K562 (cell line): ENCODE results near the gene IPCEF1. TPM values are rescaled to one million over a fixed set of nuclear protein-coding genes. Genes with fewer than 3 reads are reported as not detected.

Experiments used
- ETS1 ChIP-seq: conservative IDR thresholded peaks from 2 replicates; pipeline ENCODE4 v1.6.1; 2011; ENCODE audit warnings: low read depth, mild to moderate bottlenecking, low read length; ENCODE audit not compliant: control insufficient read depth
- ETV5 ChIP-seq: sonication (generic); formaldehyde crosslinking; IDR thresholded peaks from 2 replicates; pipeline ENCODE4 v1.4.0; 2020; ENCODE audit warnings: low read depth, mild to moderate bottlenecking, missing genetic modification reagents
- FOXK1 ChIP-seq: sonication (generic); formaldehyde crosslinking; IDR thresholded peaks from 2 replicates; pipeline ENCODE4 v1.8.0; 2022; ENCODE audit warnings: missing genetic modification reagents, mild to moderate bottlenecking, borderline replicate concordance
- KDM4B ChIP-seq, 2 experiments: fragments of 450-650 bp in 1 of 2; sonication (generic) in 1 of 2; IDR thresholded peaks; 2 replicates each; pipeline ENCODE4 v1.6.1; 2016 to 2017; ENCODE audit warnings: borderline replicate concordance in 2 of 2, antibody characterized with exemption in 1 of 2, low read depth in 1 of 2, mild to moderate bottlenecking in 1 of 2
- NR4A1 ChIP-seq, 2 experiments: fragments of 250-450 bp in 1 of 2; fragments of 450-650 bp in 1 of 2; sonication (Bioruptor Pico) in 1 of 2; IDR thresholded peaks; 2 replicates each; pipeline versions ENCODE4 v1.4.0 to v1.6.1; 2016 to 2020; ENCODE audit warnings: mild to moderate bottlenecking in 2 of 2, missing compliant biosample characterization in 1 of 2, missing genetic modification characterization in 1 of 2, moderate library complexity in 1 of 2
- NRF1 ChIP-seq, 2 experiments: fragments of 450-650 bp; IDR thresholded peaks in 1 of 2; conservative IDR thresholded peaks in 1 of 2; 2 replicates each; pipeline ENCODE4 v1.6.1; 2014; ENCODE audit warnings: mild to moderate bottlenecking in 2 of 2
- RAD51 ChIP-seq: fragments of 450-650 bp; IDR thresholded peaks from 2 replicates; pipeline ENCODE4 v1.7.1; 2016; ENCODE audit warnings: low read depth, mild to moderate bottlenecking, borderline replicate concordance
- SMARCC2 ChIP-seq: fragments of 450-650 bp; IDR thresholded peaks from 2 replicates; pipeline ENCODE4 v1.6.1; 2017; ENCODE audit warnings: antibody characterized with exemption, moderate library complexity, mild to moderate bottlenecking, low read depth
- ZNF232 ChIP-seq: sonication (generic); formaldehyde crosslinking; IDR thresholded peaks from 2 replicates; pipeline ENCODE4 v1.8.0; 2022; ENCODE audit warnings: mild to moderate bottlenecking, missing genetic modification reagents
- ZNF280B ChIP-seq: fragments of 250-450 bp; sonication (Bioruptor Pico); IDR thresholded peaks from 2 replicates; pipeline ENCODE4 v1.5.1; 2021; ENCODE audit warnings: mild to moderate bottlenecking
- polyA plus RNA-seq, 8 experiments: library from polyadenylated mRNA; depleted of rRNA in 4 of 8; stranded (reverse) in 5 of 8; unstranded in 3 of 8; fragments of >200 nt; fragmentation: Nextera tagmentation in 2 of 8; fragmentation: Illumina TruSeq in 1 of 8; extraction: Ambion mirVana in 2 of 8; extraction: Trizol in 1 of 8; gene quantifications; 2 replicates each; pipeline versions ENCODE4 v1.2.1 to v1.2.3, GENCODE V29; 2011 to 2014; ENCODE audit warnings: inconsistent platforms in 1 of 8, missing spikeins in 1 of 8
- total RNA-seq, 7 experiments: library from RNA; depleted of rRNA in 6 of 7; stranded (reverse); fragments of >200 nt in 6 of 7; fragmentation: Illumina TruSeq in 2 of 7; extraction: Trizol in 2 of 7; gene quantifications; 2 replicates each; pipeline versions ENCODE4 v1.2.1 to v1.2.3, GENCODE V29; 2011 to 2021; ENCODE audit warnings: low replicate concordance in 1 of 7

Gene IPCEF1
- total and polyA plus RNA-seq, 9 of the 15 experiments (the other 6 are each of a cell fraction or from before 2014, with no cell fraction given): 0.14 to 0.18 TPM; not detected in 7

- TF ChIP-seq KDM4B (IDR thresholded peaks at IDR 0.05; ENCODE audit: borderline replicate concordance in 2 of 2, low read depth in 1 of 2) (no peak), ETS1 (no peak), NRF1 (conservative IDR thresholded peaks at IDR 0.05 in 1 of 2, IDR thresholded peaks at IDR 0.05 in 1 of 2) (no peak), RAD51 (no peak), FOXK1 (CRISPR knock-in tag) (no peak), ZNF232 (CRISPR knock-in tag) (no peak), ZNF280B (CRISPR knock-in tag) (no peak), NR4A1 (CRISPR knock-in tag; IDR thresholded peaks at IDR 0.05) (no peak), NR4A1 (tag; IDR thresholded peaks at IDR 0.05) (no peak), ETV5 (no peak), SMARCC2 (no peak)
- TF ChIP-seq, all 486 proteins: peak for 0
Measured at GRCh38 chr6:154134471-154135147, 222.0 kb downstream of the IPCEF1 start (continued).
